Endothelial cell of umbilical vein (primary cell): ENCODE data around the gene GPD1. TPM values are rescaled to one million over a fixed set of nuclear protein-coding genes. Genes with fewer than 3 reads are reported as not detected.

Source experiments
- BruUV-seq: library from RNA; stranded (reverse); fragments of 400-500 nt; replicated peaks from 2 replicates; lab custom pipeline; 2021; lab: Mats Ljungman, UMichigan
- CTCF ChIA-PET: fragments of 300-600, 350-600 bp; sonication (Branson Sonifier 250); formaldehyde crosslinking; loops from one replicate; lab custom pipeline; 2021; ENCODE audit warnings: antibody characterized with exemption, inconsistent platforms; lab: Charles Lee
- POLR2A ChIA-PET: fragments of 300-600, 350-600 bp; sonication (Branson Sonifier 250); formaldehyde crosslinking; loops from one replicate; lab custom pipeline; 2021; ENCODE audit warnings: antibody characterized with exemption, inconsistent platforms; lab: Charles Lee
- DNase-seq: peaks from one replicate; pipeline ENCODE4 v3.0.0-alpha.2; 2011; ENCODE audit warnings: low read depth, low spot score
- FAIRE-seq: peaks from 2 replicates; lab custom pipeline; 2011; peaks lifted over from hg19 to GRCh38; lab: Jason Lieb, UNC
- H2AFZ ChIP-seq: 2 replicates; pipeline ENCODE4 v1.6.0; 2012; ENCODE audit warnings: low read depth, low read length, control low read depth, inconsistent platforms
- H3K27ac ChIP-seq: 2 replicates; pipeline ENCODE4 v1.5.1; 2011; ENCODE audit warnings: low read depth, mild to moderate bottlenecking, control low read depth, low read length, moderate library complexity; ENCODE audit not compliant: insufficient read depth
- H3K27me3 ChIP-seq, 2 experiments: 2 replicates each; pipeline versions ENCODE4 v1.6.0 to v1.6.1; 2011; ENCODE audit warnings: low read length in 2 of 2, mixed read lengths in 1 of 2; ENCODE audit not compliant: control insufficient read depth in 2 of 2, insufficient read depth in 2 of 2
- H3K36me3 ChIP-seq, 2 experiments: 2 replicates in 1 of 2; 3 replicates in 1 of 2; pipeline ENCODE4 v1.5.1; 2011; ENCODE audit warnings: low read length in 2 of 2, mild to moderate bottlenecking in 1 of 2, moderate library complexity in 1 of 2; ENCODE audit not compliant: control insufficient read depth in 2 of 2, insufficient read depth in 2 of 2; ENCODE audit errors: extremely low read depth in 1 of 2
- H3K4me1 ChIP-seq: 3 replicates; pipeline ENCODE4 v1.5.1; 2011; ENCODE audit warnings: mild to moderate bottlenecking, low read length; ENCODE audit not compliant: control insufficient read depth, insufficient read depth; ENCODE audit errors: extremely low read depth
- H3K4me2 ChIP-seq: 2 replicates; pipeline ENCODE4 v1.6.1; 2011; ENCODE audit warnings: low read length, control low read depth, mixed read lengths; ENCODE audit not compliant: insufficient read depth
- H3K4me3 ChIP-seq, 3 experiments: fragments of 200-600 bp in 1 of 3; sonication (generic), shearing (Covaris generic) in 1 of 3; replicated peaks in 1 of 3; 2 replicates each; pipeline ENCODE4 v1.5.1; 2011 to 2016; ENCODE audit warnings: control low read depth in 3 of 3, low read length in 3 of 3, mild to moderate bottlenecking in 2 of 3, inconsistent platforms in 1 of 3, low read depth in 1 of 3, moderate library complexity in 1 of 3; ENCODE audit not compliant: insufficient read depth in 1 of 3
- H3K79me2 ChIP-seq: 2 replicates; pipeline ENCODE4 v1.6.0; 2012; ENCODE audit warnings: low read length, inconsistent platforms; ENCODE audit not compliant: control insufficient read depth, insufficient read depth
- H3K9ac ChIP-seq: replicated peaks from 2 replicates; pipeline ENCODE3; 2011; ENCODE audit warnings: low read length, control low read depth; ENCODE audit not compliant: insufficient read depth; ENCODE audit errors: extremely low read depth
- H3K9me1 ChIP-seq: replicated peaks from 3 replicates; pipeline ENCODE4 v1.6.0; 2011; ENCODE audit warnings: mild to moderate bottlenecking, low read length; ENCODE audit not compliant: control insufficient read depth, insufficient read depth; ENCODE audit errors: extremely low read depth
- H3K9me3 ChIP-seq: replicated peaks from 2 replicates; pipeline ENCODE4 v1.5.1; 2012; ENCODE audit warnings: low read length, inconsistent platforms; ENCODE audit not compliant: control insufficient read depth, insufficient read depth
- H4K20me1 ChIP-seq: replicated peaks from 2 replicates; pipeline ENCODE3; 2011; ENCODE audit warnings: mild to moderate bottlenecking, low read length; ENCODE audit not compliant: control insufficient read depth, insufficient read depth; ENCODE audit errors: extremely low read depth
- EZH2 ChIP-seq: IDR thresholded peaks from 2 replicates; pipeline ENCODE4 v1.6.1; 2012; ENCODE audit warnings: borderline replicate concordance, low read depth, mild to moderate bottlenecking, moderate library complexity, low read length, inconsistent platforms; ENCODE audit not compliant: severe bottlenecking
- FOS ChIP-seq: IDR thresholded peaks from 2 replicates; pipeline ENCODE4 v1.6.1; 2011; ENCODE audit warnings: mild to moderate bottlenecking, low read length, moderate library complexity, borderline replicate concordance; ENCODE audit not compliant: insufficient read depth
- GATA2 ChIP-seq: IDR thresholded peaks from 2 replicates; pipeline ENCODE4 v1.7.0; 2011; ENCODE audit warnings: low read depth, mild to moderate bottlenecking, moderate library complexity, mixed read lengths, low read length; ENCODE audit not compliant: insufficient read length, insufficient read depth
- JUN ChIP-seq: IDR thresholded peaks from 2 replicates; pipeline ENCODE4 v1.6.1; 2011; ENCODE audit warnings: borderline replicate concordance, low read depth; ENCODE audit not compliant: insufficient read length, insufficient read depth
- MAX ChIP-seq: IDR thresholded peaks from 2 replicates; pipeline ENCODE4 v1.6.1; 2011; ENCODE audit not compliant: insufficient read depth, insufficient read length
- MYC ChIP-seq: IDR thresholded peaks from one replicate; pipeline ENCODE4 v1.6.1; 2011; ENCODE audit warnings: mild to moderate bottlenecking, low read depth, low read length
- POLR2A ChIP-seq: IDR thresholded peaks from 2 replicates; pipeline ENCODE4 v1.6.1; 2012; ENCODE audit warnings: low read depth, mild to moderate bottlenecking, control low read depth, low read length
- POLR2AphosphoS5 ChIP-seq: IDR thresholded peaks from 2 replicates; pipeline ENCODE4 v1.6.1; 2012; ENCODE audit warnings: low read depth, mild to moderate bottlenecking, control low read depth, low read length, moderate library complexity; ENCODE audit not compliant: insufficient read depth
- dilution Hi-C: fragments of 300-500 bp; cut with MboI; formaldehyde crosslinking; loops from one replicate; pipeline ENCODE4 v1.15.0; 2019; ENCODE audit warnings: low sequenced_read_pairs; ENCODE audit not compliant: extremely low pct_ligation_motif_present
- intact Hi-C: fragments of 100-400 bp; cut with micrococcal nuclease; formaldehyde crosslinking; loops from one replicate; pipeline ENCODE4 v1.10.0; 2022
- polyA plus RNA-seq, 4 experiments: library from polyadenylated mRNA; depleted of rRNA in 3 of 4; stranded (reverse) in 3 of 4; unstranded in 1 of 4; fragments of >200 nt; gene quantifications; 2 replicates each; pipeline versions ENCODE4 v1.2.1 to v1.2.3, GENCODE V29; 2011 to 2012; ENCODE audit warnings: missing spikeins in 1 of 4
- total RNA-seq: library from RNA; stranded (reverse); gene quantifications from 2 replicates; pipeline ENCODE4 v1.2.3, GENCODE V29; 2021
- TF ChIP-seq, protein P1 (sequence below), 2 donors: IDR thresholded peaks; 1 replicate in 1 of 2; 2 replicates in 1 of 2; pipeline ENCODE4 v1.5.1; 2011; ENCODE audit warnings: low read length in 2 of 2, mild to moderate bottlenecking in 2 of 2, moderate library complexity in 2 of 2, control low read depth in 1 of 2, inconsistent platforms in 1 of 2, low read depth in 1 of 2; ENCODE audit not compliant: insufficient read depth in 1 of 2; ENCODE audit errors: extremely low read depth in 1 of 2

Gene GPD1
- total and polyA plus RNA-seq, 2 donors (not counting 3 experiments of a cell fraction or from before 2014, with no cell fraction given) = 0.07 TPM; not detected in 1

DNA sequence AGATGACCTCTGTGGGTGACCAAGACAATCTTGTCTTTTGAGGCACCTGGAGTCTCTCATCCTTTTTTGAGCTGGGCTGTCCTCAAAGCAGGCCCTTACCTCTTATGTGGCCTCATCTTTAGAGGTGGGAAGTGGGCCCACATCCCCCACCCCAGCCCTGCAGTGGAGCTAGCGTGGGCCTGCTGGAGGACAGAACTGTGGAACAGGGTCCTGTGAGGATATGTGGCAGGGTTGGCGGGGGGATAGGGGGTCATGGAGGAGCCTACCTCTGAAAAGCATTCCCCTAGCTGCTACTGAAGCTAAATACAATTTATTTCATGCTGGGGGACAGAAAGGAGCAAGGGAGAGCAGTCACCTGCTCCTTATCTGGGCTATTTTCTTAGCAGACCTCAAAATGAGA is 457 bp upstream of the GPD1 start:
- Histone ChIP-seq H3K9me1 (no peaks in the 10 kb centered on the region), H3K9ac (no peak overlapping the region), H2AFZ (no peak overlapping the region), H4K20me1 (no peaks in the 10 kb centered on the region), H3K27me3 (no peaks in the 10 kb centered on the region), H3K9me3 (no peaks in the 10 kb centered on the region), H3K36me3 (peaks cover under 1 to 20% of the 10 kb centered on the region in 2 experiments), H3K79me2 (no peaks in the 10 kb centered on the region), H3K4me2 (no peak overlapping the region), H3K4me3 (no peak overlapping the region), H3K27ac (no peak overlapping the region), H3K4me1 (no peaks in the 10 kb centered on the region)
- dilution Hi-C loops = no loop called here
- no TSS peak for BruUV-seq
- POLR2A ChIA-PET = interaction anchor here (0.6 to 1.2 kb wide), 2 partner anchors 9 to 12 kb away, joined by 4 to 7 read pairs; no protein-coding TSS in a partner anchor
- intact Hi-C loops = no loop called here
- DNase-seq (no peak), FAIRE-seq (no peak)
- CTCF ChIA-PET = interaction anchor here (1.2 to 6.4 kb wide), 4 partner anchors 8 to 211 kb away, joined by 8 to 80 read pairs (median 14); partner anchors contain the start of gene COX14
- no peak for TF ChIP-seq POLR2A

DNA sequence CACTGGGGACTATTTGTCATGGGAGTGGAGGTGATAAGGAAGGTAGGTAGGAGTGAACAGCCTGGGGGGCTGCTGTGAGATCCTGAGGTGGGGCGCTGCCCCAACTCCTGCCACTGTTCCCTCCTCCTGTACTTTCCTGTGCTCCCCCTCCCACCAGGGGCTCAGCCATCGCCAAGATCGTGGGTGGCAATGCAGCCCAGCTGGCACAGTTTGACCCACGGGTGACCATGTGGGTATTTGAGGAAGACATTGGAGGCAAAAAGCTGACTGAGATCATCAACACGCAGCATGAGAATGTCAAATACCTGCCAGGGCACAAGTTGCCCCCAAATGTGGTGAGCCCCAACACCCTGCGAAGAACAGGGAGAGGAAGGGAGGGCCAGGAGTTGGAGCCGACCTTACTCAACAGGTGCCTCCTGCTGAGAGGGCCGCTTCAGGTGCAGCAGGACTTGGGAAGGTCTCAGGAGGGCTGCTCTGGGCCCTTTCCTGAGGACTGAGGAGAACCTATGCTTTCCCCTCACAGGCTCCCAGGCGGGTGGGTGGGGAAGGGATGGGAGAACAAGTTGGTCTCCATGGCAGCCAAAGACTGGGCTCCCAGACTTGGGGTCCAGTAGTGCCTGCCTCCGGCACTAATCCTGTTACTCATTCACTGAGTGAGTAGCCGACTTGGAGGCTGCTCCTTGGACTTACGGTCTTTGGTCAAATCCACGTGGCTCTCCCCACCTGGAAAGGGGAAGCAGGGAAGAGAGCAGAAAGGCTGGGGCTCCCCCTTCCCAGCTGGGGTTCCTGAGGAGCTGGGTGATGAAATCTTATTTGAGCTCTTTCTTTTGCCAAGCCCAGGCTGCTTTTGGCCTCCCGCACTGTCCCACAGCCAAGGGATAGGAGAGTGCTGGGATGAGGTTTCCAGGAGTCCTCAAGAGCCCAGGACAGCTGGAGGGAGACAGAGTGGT is 884 bp downstream of the GPD1 start:
- Histone ChIP-seq H3K9me3 (no peaks in the 10 kb centered on the region), H3K4me2 (no peak overlapping the region)

More for the DNA sequence above, 884 bp downstream of the GPD1 start:
- BruUV-seq = no TSS peak
- dilution Hi-C loops = no loop called here
- H3K27ac ChIP-seq = no peak overlapping the region
- H2AFZ ChIP-seq = no peak overlapping the region
- peaks cover 0 to 6% of the 10 kb centered on the region in 2 experiments for H3K36me3 ChIP-seq
- no peaks in the 10 kb centered on the region for H3K27me3 ChIP-seq
- H3K4me3 ChIP-seq = no peak overlapping the region
- ChIA-PET POLR2A (interaction anchor here (0.7 kb wide), 1 partner anchor 63 kb away, joined by 3 read pairs; the partner anchor contains the start of gene CERS5), CTCF (interaction anchor here (0.6 to 2.6 kb wide), 6 partner anchors 17 to 210 kb away, joined by 3 to 19 read pairs (median 6); no protein-coding TSS in a partner anchor)
- no peaks in the 10 kb centered on the region for H3K4me1 ChIP-seq
- TF ChIP-seq GATA2 (no peak), FOS (no peak), POLR2AphosphoS5 (no peak), JUN (no peak), MYC (no peak), MAX (no peak), EZH2 (no peak)
- TF ChIP-seq, protein P1, sequence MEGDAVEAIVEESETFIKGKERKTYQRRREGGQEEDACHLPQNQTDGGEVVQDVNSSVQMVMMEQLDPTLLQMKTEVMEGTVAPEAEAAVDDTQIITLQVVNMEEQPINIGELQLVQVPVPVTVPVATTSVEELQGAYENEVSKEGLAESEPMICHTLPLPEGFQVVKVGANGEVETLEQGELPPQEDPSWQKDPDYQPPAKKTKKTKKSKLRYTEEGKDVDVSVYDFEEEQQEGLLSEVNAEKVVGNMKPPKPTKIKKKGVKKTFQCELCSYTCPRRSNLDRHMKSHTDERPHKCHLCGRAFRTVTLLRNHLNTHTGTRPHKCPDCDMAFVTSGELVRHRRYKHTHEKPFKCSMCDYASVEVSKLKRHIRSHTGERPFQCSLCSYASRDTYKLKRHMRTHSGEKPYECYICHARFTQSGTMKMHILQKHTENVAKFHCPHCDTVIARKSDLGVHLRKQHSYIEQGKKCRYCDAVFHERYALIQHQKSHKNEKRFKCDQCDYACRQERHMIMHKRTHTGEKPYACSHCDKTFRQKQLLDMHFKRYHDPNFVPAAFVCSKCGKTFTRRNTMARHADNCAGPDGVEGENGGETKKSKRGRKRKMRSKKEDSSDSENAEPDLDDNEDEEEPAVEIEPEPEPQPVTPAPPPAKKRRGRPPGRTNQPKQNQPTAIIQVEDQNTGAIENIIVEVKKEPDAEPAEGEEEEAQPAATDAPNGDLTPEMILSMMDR (IDR thresholded peaks at IDR 0.05; ENCODE audit: extremely low read depth in 1 of 2, insufficient read depth in 1 of 2, low read depth in 1 of 2, low read length in 2 of 2) = no peak
- H3K9ac ChIP-seq = no peak overlapping the region
- intact Hi-C loops = no loop called here
- H3K9me1 ChIP-seq = no peaks in the 10 kb centered on the region
- H3K79me2 ChIP-seq = no peaks in the 10 kb centered on the region
- FAIRE-seq = no peak
- DNase-seq = no peak
- H4K20me1 ChIP-seq = no peaks in the 10 kb centered on the region
